Mucosa of descending colon (tissue), 3 donors: ENCODE results near the gene SYT11. TPM values are rescaled to one million over a fixed set of nuclear protein-coding genes. Genes with fewer than 3 reads are reported as not detected.
"Not testable (repeated sequence)": the region's sequence is repeated elsewhere in the genome, so short reads cannot be mapped to it uniquely, and the experiment has no call there.

Experiments used
- ATAC-seq: fragments of 200-7000 bp; cut with Tn5 transposase; one replicate; pipeline ENCODE4 v1.9.1; 2020; ENCODE audit warnings: mild to moderate bottlenecking, moderate library complexity
- DNase-seq, 3 donors: peaks; one replicate each; pipeline ENCODE4 v3.0.0-alpha.2; 2020
- H3K36me3 ChIP-seq: fragments of 200-600 bp; one replicate; pipeline ENCODE4 v1.8.0; 2021; ENCODE audit warnings: low read depth, mild to moderate bottlenecking
- H3K4me1 ChIP-seq: fragments of 200-600 bp; one replicate; pipeline ENCODE4 v1.8.0; 2021; ENCODE audit warnings: low read depth, mild to moderate bottlenecking
- H3K4me3 ChIP-seq: fragments of 200-600 bp; one replicate; pipeline ENCODE4 v1.8.0; 2021; ENCODE audit warnings: mild to moderate bottlenecking
- H3K9me3 ChIP-seq: fragments of 200-600 bp; one replicate; pipeline ENCODE4 v1.8.0; 2021; ENCODE audit warnings: mild to moderate bottlenecking
- intact Hi-C, 2 donors: fragments of 100-400 bp; cut with DNase I in 1 of 2; cut with micrococcal nuclease in 1 of 2; formaldehyde crosslinking; loops; one replicate each; pipeline versions ENCODE4 v1.11.0 to v1.11.1; 2022; cut with DNase I, micrococcal nuclease
- total RNA-seq, 3 donors: library from RNA; stranded (reverse); fragmentation: NEBNext Ultra II Directional in 2 of 3; extraction: Animal tissue kit (Norgen Biotek cat#: 25700) in 2 of 3; gene quantifications; one replicate each; pipeline versions ENCODE4 v1.2.1 to v1.2.4, GENCODE V29; 2021 to 2023
- TF ChIP-seq, protein P1 (sequence below): fragments of 200-600 bp; IDR thresholded peaks from one replicate; pipeline ENCODE4 v1.8.0; 2022; ENCODE audit warnings: antibody characterized with exemption, mild to moderate bottlenecking
- donor health status: DM: no; HTN: no; CAD: no; lungs with moderate emphysema.
- donor health status: DM: no; HTN: no; CAD: no.
- donor health status: DM: no; HTN: yes; CAD: no.

Gene SYT11
- total RNA-seq, 3 donors from 2014 or later = 1.6 to 18.4 (median 3.2) TPM

DNA sequence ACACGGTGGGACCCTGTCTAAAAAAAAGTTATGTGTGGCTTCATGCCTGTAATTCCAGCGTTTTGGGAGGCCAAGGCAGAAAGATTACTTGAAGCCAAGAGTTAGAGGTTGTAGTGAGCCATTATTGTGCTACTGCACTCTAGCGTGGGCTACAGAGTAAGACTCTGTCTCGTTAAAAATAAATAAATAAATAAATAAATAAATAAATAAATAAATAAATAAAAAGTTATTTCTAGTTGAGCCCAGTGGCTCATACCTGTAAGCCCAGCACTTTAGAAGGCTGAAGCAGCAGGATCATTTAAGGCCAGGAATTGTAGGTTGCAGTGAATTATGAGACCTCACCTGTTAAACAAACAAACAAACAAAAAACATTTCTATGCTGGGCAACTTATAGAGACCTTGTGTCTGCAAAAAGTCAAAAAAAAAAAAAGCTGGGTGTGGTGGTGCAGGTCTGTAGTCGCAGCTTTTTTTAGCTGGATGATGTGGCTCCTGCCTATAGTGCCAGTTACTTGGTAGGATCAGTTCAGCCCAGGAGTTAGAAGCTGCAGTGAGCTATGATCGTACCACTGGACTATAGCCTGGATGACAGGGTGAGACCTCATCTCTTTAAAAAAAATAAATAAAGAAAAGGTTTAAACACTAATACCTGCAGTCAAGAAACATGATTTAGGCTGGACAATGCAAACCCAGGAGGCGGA lies 27.9 kb upstream of the SYT11 start:
- no peaks in the 10 kb centered on the region for H3K9me3 ChIP-seq
- H3K4me1 ChIP-seq = no peaks in the 10 kb centered on the region
- H3K4me3 ChIP-seq = no peak overlapping the region
- intact Hi-C loops = no loop called here
- ATAC-seq = no peak
- TF ChIP-seq, protein P1, sequence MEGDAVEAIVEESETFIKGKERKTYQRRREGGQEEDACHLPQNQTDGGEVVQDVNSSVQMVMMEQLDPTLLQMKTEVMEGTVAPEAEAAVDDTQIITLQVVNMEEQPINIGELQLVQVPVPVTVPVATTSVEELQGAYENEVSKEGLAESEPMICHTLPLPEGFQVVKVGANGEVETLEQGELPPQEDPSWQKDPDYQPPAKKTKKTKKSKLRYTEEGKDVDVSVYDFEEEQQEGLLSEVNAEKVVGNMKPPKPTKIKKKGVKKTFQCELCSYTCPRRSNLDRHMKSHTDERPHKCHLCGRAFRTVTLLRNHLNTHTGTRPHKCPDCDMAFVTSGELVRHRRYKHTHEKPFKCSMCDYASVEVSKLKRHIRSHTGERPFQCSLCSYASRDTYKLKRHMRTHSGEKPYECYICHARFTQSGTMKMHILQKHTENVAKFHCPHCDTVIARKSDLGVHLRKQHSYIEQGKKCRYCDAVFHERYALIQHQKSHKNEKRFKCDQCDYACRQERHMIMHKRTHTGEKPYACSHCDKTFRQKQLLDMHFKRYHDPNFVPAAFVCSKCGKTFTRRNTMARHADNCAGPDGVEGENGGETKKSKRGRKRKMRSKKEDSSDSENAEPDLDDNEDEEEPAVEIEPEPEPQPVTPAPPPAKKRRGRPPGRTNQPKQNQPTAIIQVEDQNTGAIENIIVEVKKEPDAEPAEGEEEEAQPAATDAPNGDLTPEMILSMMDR = no peak
- DNase-seq = no peak
- H3K36me3 ChIP-seq = no peaks in the 10 kb centered on the region

DNA sequence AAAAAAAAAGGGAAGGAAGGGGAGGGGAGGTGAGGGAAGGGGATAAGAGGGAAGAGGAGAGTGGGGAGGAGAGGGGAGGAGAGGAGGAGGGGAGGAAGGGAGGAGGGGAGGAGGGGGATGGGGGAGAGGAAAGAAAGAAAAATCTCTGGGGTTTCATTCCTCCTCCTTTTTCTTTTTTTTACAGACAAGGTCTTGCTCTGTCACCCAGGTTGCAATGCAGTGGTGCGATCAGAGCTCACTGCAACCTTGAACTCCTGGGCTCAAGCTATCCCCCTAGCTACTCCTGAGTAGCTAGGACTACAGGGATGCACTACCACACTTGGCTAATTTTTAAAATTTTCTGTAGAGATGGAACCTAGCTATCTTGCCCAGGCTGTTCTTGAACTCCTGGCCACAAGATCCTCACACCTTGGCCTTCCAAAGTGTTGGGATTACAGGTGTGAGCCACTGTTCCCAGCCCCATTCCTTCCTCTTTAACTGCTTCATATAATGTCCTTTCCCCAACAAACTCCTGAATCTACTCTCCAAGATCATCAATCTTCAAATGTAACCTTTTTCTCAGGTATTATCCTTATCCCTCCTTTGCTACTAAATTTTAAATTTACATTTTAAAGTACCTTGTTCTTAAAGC lies 25.6 kb upstream of the SYT11 start:
- intact Hi-C loops = no loop called here
- Histone ChIP-seq H3K36me3 (no peaks in the 10 kb centered on the region), H3K4me1 (no peaks in the 10 kb centered on the region), H3K9me3 (no peaks in the 10 kb centered on the region), H3K4me3 (no peak overlapping the region)
- TF ChIP-seq, protein P1 = no peak
- DNase-seq (no peak), ATAC-seq (no peak)

DNA sequence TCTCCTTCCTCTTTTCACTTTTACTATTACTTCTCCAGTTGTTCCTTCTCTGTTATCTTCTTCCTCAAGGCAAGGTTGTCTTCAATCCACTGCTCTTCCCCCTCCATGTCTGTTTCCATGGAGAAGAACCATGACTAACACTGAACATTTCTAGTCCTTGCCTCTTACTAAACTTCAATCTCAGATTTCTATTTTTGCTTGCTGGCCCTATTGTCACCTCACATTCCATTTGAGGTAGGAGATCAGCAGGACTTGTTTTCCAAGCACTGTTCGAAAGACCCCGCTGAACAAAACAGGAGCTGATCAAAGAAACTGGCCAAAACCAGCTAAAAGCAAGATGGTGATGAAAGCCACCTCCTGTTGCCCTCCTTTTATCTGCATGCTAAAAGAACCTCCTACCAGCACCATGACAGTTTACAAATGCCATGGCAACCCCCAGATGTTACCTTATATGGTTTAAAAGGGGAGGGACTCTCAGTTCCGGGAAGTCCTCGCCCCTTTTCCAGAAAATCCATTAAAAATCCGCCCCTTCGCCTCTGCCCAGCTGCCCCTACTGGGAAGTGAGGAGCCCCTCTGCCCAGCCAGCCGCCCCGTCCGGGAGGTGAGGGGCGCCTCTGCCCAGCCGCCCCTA lies 25.0 kb upstream of the SYT11 start:
- intact Hi-C loops = no loop called here
- no peaks in the 10 kb centered on the region for H3K36me3 ChIP-seq
- no peak overlapping the region for H3K4me3 ChIP-seq
- no peaks in the 10 kb centered on the region for H3K9me3 ChIP-seq
- TF ChIP-seq, protein P1 = no peak
- DNase-seq (no peak), ATAC-seq (no peak)
- H3K4me1 ChIP-seq = no peaks in the 10 kb centered on the region

DNA sequence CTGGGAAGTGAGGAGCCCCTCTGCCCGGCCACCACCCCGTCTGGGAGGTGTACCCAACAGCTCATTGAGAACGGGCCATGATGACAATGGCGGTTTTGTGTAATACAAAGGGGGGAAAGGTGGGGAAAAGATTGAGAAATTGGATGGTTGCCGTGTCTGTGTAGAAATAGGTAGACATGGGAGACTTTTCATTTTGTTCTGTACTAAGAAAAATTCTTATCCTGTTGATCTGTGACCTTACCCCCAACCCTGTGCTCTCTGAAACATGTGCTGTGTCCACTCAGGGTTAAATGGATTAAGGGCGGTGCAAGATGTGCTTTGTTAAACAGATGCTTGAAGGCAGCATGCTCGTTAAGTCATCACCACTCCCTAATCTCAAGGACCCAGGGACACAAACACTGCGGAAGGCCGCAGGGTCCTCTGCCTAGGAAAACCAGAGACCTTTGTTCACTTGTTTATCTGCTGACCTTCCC lies 24.4 kb upstream of the SYT11 start:
- H3K4me3 ChIP-seq, intact Hi-C loops, H3K9me3 ChIP-seq, ATAC-seq, H3K36me3 ChIP-seq, H3K4me1 ChIP-seq, DNase-seq: not testable (repeated sequence)

DNA sequence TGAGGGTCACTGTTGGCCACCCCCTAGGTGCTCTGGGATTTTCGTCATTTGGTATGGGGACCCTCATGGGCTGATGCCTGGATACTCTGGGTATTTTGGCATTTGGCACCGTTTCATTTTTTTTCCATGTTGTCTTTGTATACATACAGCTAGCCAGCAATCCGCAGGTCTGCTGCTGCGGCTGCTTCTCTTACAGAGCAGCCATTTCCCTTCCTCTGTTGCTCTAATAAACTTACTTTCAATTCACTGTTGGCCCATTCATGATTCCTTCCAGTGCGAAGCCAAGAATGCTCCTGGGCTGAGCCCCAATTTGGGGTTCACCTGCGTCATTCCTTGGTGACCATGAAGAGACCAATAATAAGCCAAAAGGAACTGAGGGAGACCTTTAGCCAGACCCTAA lies 23.8 kb upstream of the SYT11 start:
- no peak overlapping the region for H3K4me3 ChIP-seq
- DNase-seq (no peak), ATAC-seq (no peak)
- H3K9me3 ChIP-seq = no peaks in the 10 kb centered on the region
- TF ChIP-seq, protein P1 = no peak
- intact Hi-C loops = no loop called here
- no peaks in the 10 kb centered on the region for H3K36me3 ChIP-seq
- H3K4me1 ChIP-seq = no peaks in the 10 kb centered on the region

DNA sequence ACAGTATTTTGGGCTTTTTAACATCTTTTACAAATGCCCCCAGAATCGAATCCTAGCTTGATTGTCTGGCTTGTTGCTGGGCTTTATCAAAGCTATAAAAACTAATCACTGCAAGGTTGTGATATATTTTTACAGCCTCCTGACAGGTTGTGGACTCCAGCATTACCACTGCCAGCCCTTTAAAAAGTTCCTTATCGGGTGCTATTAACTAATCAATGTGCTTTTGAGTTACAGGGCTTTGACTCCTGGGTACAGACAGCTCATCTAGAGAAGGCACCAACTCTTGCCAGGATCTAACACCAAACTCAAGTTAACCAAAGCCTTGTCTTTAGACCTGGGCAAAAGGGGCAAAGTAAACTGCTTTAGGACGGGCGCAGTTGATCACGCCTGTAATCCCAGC lies 19.0 kb upstream of the SYT11 start:
- DNase-seq (no peak), ATAC-seq (no peak)
- H3K4me1 ChIP-seq = no peaks in the 10 kb centered on the region
- H3K4me3 ChIP-seq = no peak overlapping the region
- TF ChIP-seq, protein P1 = no peak
- H3K9me3 ChIP-seq = no peaks in the 10 kb centered on the region
- intact Hi-C loops = no loop called here
- H3K36me3 ChIP-seq = no peaks in the 10 kb centered on the region
